Gastrocnemius medialis (tissue), 4 donors: Measurements from ENCODE around the gene SLC24A2. TPM values are rescaled to one million over a fixed set of nuclear protein-coding genes. Genes with fewer than 3 reads are reported as not detected.

Experiments used
- ATAC-seq, 2 donors: fragments of 150-250 bp; one replicate each; pipeline ENCODE4 v1.9.1; 2016
- DNase-seq, 2 donors: peaks; one replicate each; pipeline ENCODE4 v3.0.0-alpha.2; 2019
- H3K27ac ChIP-seq, 4 donors: fragments of 200-600 bp; sonication (generic); 1 replicate in 1 of 4; 2 replicates in 3 of 4; pipeline ENCODE4 v1.5.1; 2016 to 2018; ENCODE audit warnings: mild to moderate bottlenecking in 2 of 4, moderate library complexity in 1 of 4
- H3K27me3 ChIP-seq, 3 donors: fragments of 200-600 bp; sonication (generic) in 2 of 3; 1 replicate in 1 of 3; 2 replicates in 2 of 3; pipeline versions ENCODE4 v1.5.1 to v1.6.0; 2016 to 2019; ENCODE audit warnings: mild to moderate bottlenecking in 1 of 3, moderate library complexity in 1 of 3
- H3K36me3 ChIP-seq, 2 donors: fragments of 200-600 bp; sonication (generic) in 1 of 2; one replicate each; pipeline ENCODE4 v1.5.1; 2017 to 2018
- H3K4me1 ChIP-seq, 2 donors: fragments of 200-600 bp; sonication (generic) in 1 of 2; one replicate each; pipeline ENCODE4 v1.5.1; 2016 to 2017; ENCODE audit warnings: mild to moderate bottlenecking in 2 of 2
- H3K4me3 ChIP-seq, 4 donors: fragments of 200-600 bp; sonication (generic) in 3 of 4; 1 replicate in 1 of 4; 2 replicates in 3 of 4; pipeline ENCODE4 v1.5.1; 2016 to 2019; ENCODE audit warnings: mild to moderate bottlenecking in 2 of 4
- H3K9me3 ChIP-seq, 3 donors: fragments of 200-600 bp; sonication (generic) in 2 of 3; 1 replicate in 1 of 3; 2 replicates in 2 of 3; pipeline ENCODE4 v1.5.1; 2016 to 2019
- CTCF ChIP-seq, 5 experiments: fragments of 450-650 bp in 3 of 5; fragments of 200-600 bp in 2 of 5; sonication (generic) in 2 of 5; IDR thresholded peaks in 4 of 5; conservative IDR thresholded peaks in 1 of 5; 1 replicate in 4 of 5; 2 replicates in 1 of 5; pipeline ENCODE4 v1.5.1; 2016 to 2019; ENCODE audit warnings: antibody characterized with exemption in 5 of 5, mild to moderate bottlenecking in 3 of 5, moderate library complexity in 3 of 5
- POLR2A ChIP-seq, 2 donors: fragments of 450-650 bp; IDR thresholded peaks; one replicate each; pipeline ENCODE4 v1.6.1; 2017; ENCODE audit warnings: antibody characterized with exemption in 2 of 2, mild to moderate bottlenecking in 2 of 2, moderate library complexity in 2 of 2
- in situ Hi-C, 4 donors: fragments of 200-750 bp; cut with MboI; loops; one replicate each; pipeline versions ENCODE4 v1.15.0 to v1.8.0; 2017; ENCODE audit warnings: low sequenced_read_pairs in 4 of 4
- intact Hi-C: fragments of 100-400 bp; cut with DNase I; formaldehyde crosslinking; loops from one replicate; pipeline ENCODE4 v1.15.1; 2023; ENCODE audit warnings: low total_unique reads
- total RNA-seq, 4 donors: library from RNA; depleted of rRNA; stranded (reverse); fragments of >200 nt; gene quantifications; one replicate each; pipeline versions ENCODE4 v1.1.0 to v1.2.3, GENCODE V29; 2016

SLC24A2 gene
- total RNA-seq, 4 donors from 2014 or later, result 0.16 to 1.3 (median 0.78) TPM

- H3K27ac ChIP-seq, result no peak overlapping the region
- H3K27me3 ChIP-seq, result no peaks in the 10 kb centered on the region
- intact Hi-C loops (no loop called here), in situ Hi-C loops (no loop called here)
- H3K4me1 ChIP-seq, result no peaks in the 10 kb centered on the region
- TF ChIP-seq CTCF (IDR thresholded peaks at IDR 0.05 in 4 of 5, conservative IDR thresholded peaks at IDR 0.05 in 1 of 5) (no peak), POLR2A (IDR thresholded peaks at IDR 0.05) (no peak)
- no peaks in the 10 kb centered on the region for H3K36me3 ChIP-seq
- DNase-seq, result no peak
- no peak overlapping the region for H3K4me3 ChIP-seq
- no peaks in the 10 kb centered on the region for H3K9me3 ChIP-seq
- no peak for ATAC-seq
These were observed 27.9 kb upstream of the SLC24A2 start for GRCh38 chr9:19816769-19817168.

- no peak overlapping the region for H3K4me3 ChIP-seq
- H3K27ac ChIP-seq, result no peak overlapping the region
- no peak for TF ChIP-seq CTCF (IDR thresholded peaks at IDR 0.05 in 4 of 5, conservative IDR thresholded peaks at IDR 0.05 in 1 of 5)
- TF ChIP-seq POLR2A (IDR thresholded peaks at IDR 0.05), result no peak
- in situ Hi-C loops, result no loop called here
- H3K27me3 ChIP-seq, result no peaks in the 10 kb centered on the region
- H3K36me3 ChIP-seq, result no peaks in the 10 kb centered on the region
- H3K9me3 ChIP-seq, result no peaks in the 10 kb centered on the region
- DNase-seq (no peak), ATAC-seq (no peak)
- intact Hi-C loops, result no loop called here
- H3K4me1 ChIP-seq, result no peaks in the 10 kb centered on the region
These were observed 23.4 kb upstream of the SLC24A2 start for GRCh38 chr9:19812194-19812593.

- in situ Hi-C loops, result no loop called here
- ATAC-seq (no peak), DNase-seq (no peak)
- TF ChIP-seq POLR2A (IDR thresholded peaks at IDR 0.05), result no peak
- no peak for TF ChIP-seq CTCF (IDR thresholded peaks at IDR 0.05 in 4 of 5, conservative IDR thresholded peaks at IDR 0.05 in 1 of 5)
- no peak overlapping the region for H3K4me3 ChIP-seq
- intact Hi-C loops, result no loop called here
- no peaks in the 10 kb centered on the region for H3K9me3 ChIP-seq
- H3K27me3 ChIP-seq, result no peaks in the 10 kb centered on the region
- H3K4me1 ChIP-seq, result no peaks in the 10 kb centered on the region
- H3K36me3 ChIP-seq, result no peaks in the 10 kb centered on the region
- no peak overlapping the region for H3K27ac ChIP-seq
These were observed 20.8 kb upstream of the SLC24A2 start for GRCh38 chr9:19809422-19810269.

- no peaks in the 10 kb centered on the region for H3K9me3 ChIP-seq
- ATAC-seq, result no peak
- H3K4me1 ChIP-seq, result no peaks in the 10 kb centered on the region
- H3K27ac ChIP-seq, result no peak overlapping the region
- intact Hi-C loops, result no loop called here
- in situ Hi-C loops, result no loop called here
- no peak overlapping the region for H3K4me3 ChIP-seq
- TF ChIP-seq CTCF (IDR thresholded peaks at IDR 0.05 in 4 of 5, conservative IDR thresholded peaks at IDR 0.05 in 1 of 5), result no peak
- no peak for TF ChIP-seq POLR2A (IDR thresholded peaks at IDR 0.05)
- no peaks in the 10 kb centered on the region for H3K36me3 ChIP-seq
- no peak for DNase-seq
- H3K27me3 ChIP-seq, result no peaks in the 10 kb centered on the region
These were observed 18.5 kb upstream of the SLC24A2 start for GRCh38 chr9:19807182-19807892.
